GM19193 (cell line): Measurements from ENCODE around the gene KMT2C.

ENCODE experiments used
- POLR2A ChIP-seq: IDR thresholded peaks from 4 replicates; pipeline ENCODE4 v1.6.1; 2011; ENCODE audit not compliant: insufficient read depth, insufficient read length; ENCODE audit errors: extremely low read depth

Gene KMT2C

GRCh38 chr7:152436111-152436930 is 518 bp upstream of the KMT2C start:
- TF ChIP-seq POLR2A = peak; percentile 64

GRCh38 chr7:152430854-152431253 is 4.9 kb downstream of the KMT2C start:
- no peak for TF ChIP-seq POLR2A

- no peak for TF ChIP-seq POLR2A
Observed at GRCh38 chr7:152424348-152425108, 11.3 kb downstream of the KMT2C start.

- TF ChIP-seq POLR2A = no peak
Observed at GRCh38 chr7:152423991-152424347, 11.8 kb downstream of the KMT2C start.

- TF ChIP-seq POLR2A = no peak
Observed at GRCh38 chr7:152419473-152420429, 16.1 kb downstream of the KMT2C start.

GRCh38 chr7:152414779-152415178 is 21.0 kb downstream of the KMT2C start:
- TF ChIP-seq POLR2A = no peak

GRCh38 chr7:152411389-152411788 is 24.4 kb downstream of the KMT2C start:
- TF ChIP-seq POLR2A = no peak

GRCh38 chr7:152406491-152406890 is 29.3 kb downstream of the KMT2C start:
- no peak for TF ChIP-seq POLR2A

GRCh38 chr7:152403726-152404125 is 32.1 kb downstream of the KMT2C start:
- TF ChIP-seq POLR2A = no peak

- TF ChIP-seq POLR2A = no peak
Observed at GRCh38 chr7:152402384-152403250, 33.2 kb downstream of the KMT2C start.

- TF ChIP-seq POLR2A = no peak
Observed at GRCh38 chr7:152399344-152399743, 36.5 kb downstream of the KMT2C start.

GRCh38 chr7:152395112-152395511 is 40.7 kb downstream of the KMT2C start:
- no peak for TF ChIP-seq POLR2A

- no peak for TF ChIP-seq POLR2A
Observed at GRCh38 chr7:152392254-152392653, 43.5 kb downstream of the KMT2C start.
